Stomach (tissue), 9 donors: ENCODE results near the gene TADA2A. TPM values are rescaled to one million over a fixed set of nuclear protein-coding genes. Genes with fewer than 3 reads are reported as not detected.

Source experiments
- DNase-seq, 2 donors: peaks; one replicate each; pipeline versions ENCODE4 v3.0.0 to v3.0.0-alpha.2; 2013 to 2019
- H3K27ac ChIP-seq, 5 donors: fragments of 200-600 bp in 4 of 5; sonication (generic) in 4 of 5; one replicate each; pipeline ENCODE4 v1.5.1; 2013 to 2019; ENCODE audit warnings: mild to moderate bottlenecking in 1 of 5, moderate library complexity in 1 of 5
- H3K27me3 ChIP-seq, 3 donors: fragments of 200-600 bp; sonication (generic); one replicate each; pipeline ENCODE4 v1.5.1; 2017 to 2019; ENCODE audit warnings: mixed run types in 1 of 3
- H3K36me3 ChIP-seq, 4 donors: fragments of 200-600 bp; sonication (generic); 1 replicate in 3 of 4; 2 replicates in 1 of 4; pipeline ENCODE4 v1.5.1; 2016 to 2019
- H3K4me1 ChIP-seq, 4 donors: fragments of 200-600 bp; sonication (generic); one replicate each; pipeline ENCODE4 v1.5.1; 2016 to 2019
- H3K4me3 ChIP-seq, 4 donors: fragments of 200-600 bp; sonication (generic) in 3 of 4; one replicate each; pipeline ENCODE4 v1.5.1; 2016 to 2019; ENCODE audit warnings: mild to moderate bottlenecking in 1 of 4
- H3K9me3 ChIP-seq, 4 donors: fragments of 200-600 bp; sonication (generic); one replicate each; pipeline ENCODE4 v1.5.1; 2016 to 2019
- EP300 ChIP-seq: sonication (generic); formaldehyde crosslinking; IDR thresholded peaks from one replicate; pipeline ENCODE4 v1.6.1; 2017; ENCODE audit warnings: antibody characterized with exemption
- POLR2A ChIP-seq, 4 donors: fragments of 450-650 bp; IDR thresholded peaks; one replicate each; pipeline ENCODE4 v1.6.1; 2016; ENCODE audit warnings: antibody characterized with exemption in 4 of 4, control low read depth in 2 of 4, mild to moderate bottlenecking in 1 of 4, moderate library complexity in 1 of 4
- POLR2AphosphoS5 ChIP-seq, 3 donors: sonication (generic); formaldehyde crosslinking; IDR thresholded peaks; one replicate each; pipeline ENCODE4 v1.6.1; 2016; ENCODE audit warnings: antibody characterized with exemption in 3 of 3
- WGBS, 5 donors: extraction: QIAGEN DNeasy Blood & Tissue Kit in 3 of 5; methylation state at CpG; one replicate each; pipeline versions ENCODE4 v1.1.5 to v1.1.7; 2013 to 2018; 5-methylcytosine and 5-hydroxymethylcytosine counted together
- intact Hi-C: fragments of 100-400 bp; cut with DNase I; formaldehyde crosslinking; loops from one replicate; pipeline ENCODE4 v1.15.1; 2023; ENCODE audit warnings: low total_unique reads
- polyA plus RNA-seq, 3 donors: library from polyadenylated mRNA; stranded (reverse); fragments of 200-250 nt; gene quantifications; one replicate each; pipeline ENCODE4 v1.2.3, GENCODE V29; 2013
- total RNA-seq, 5 donors: library from RNA; depleted of rRNA; stranded (reverse); fragments of >200 nt; gene quantifications; one replicate each; pipeline versions ENCODE4 v1.1.0 to v1.2.3, GENCODE V29; 2014 to 2016
- TF ChIP-seq, protein P1 (sequence below), 7 experiments: fragments of 450-650 bp in 4 of 7; fragments of 200-600 bp in 3 of 7; sonication (generic) in 3 of 7; IDR thresholded peaks; one replicate each; pipeline ENCODE4 v1.5.1; 2016 to 2019; ENCODE audit warnings: antibody characterized with exemption in 7 of 7, control low read depth in 2 of 7, mild to moderate bottlenecking in 1 of 7
- donor health status: healthy with polysubstance abuse.
- donor health status: Bipolar disorder and iron deficiency.
- donor health status: healthy.

The TADA2A gene
- total and polyA plus RNA-seq, 8 donors, result 6.5 to 54.3 (median 9.3) TPM

DNA sequence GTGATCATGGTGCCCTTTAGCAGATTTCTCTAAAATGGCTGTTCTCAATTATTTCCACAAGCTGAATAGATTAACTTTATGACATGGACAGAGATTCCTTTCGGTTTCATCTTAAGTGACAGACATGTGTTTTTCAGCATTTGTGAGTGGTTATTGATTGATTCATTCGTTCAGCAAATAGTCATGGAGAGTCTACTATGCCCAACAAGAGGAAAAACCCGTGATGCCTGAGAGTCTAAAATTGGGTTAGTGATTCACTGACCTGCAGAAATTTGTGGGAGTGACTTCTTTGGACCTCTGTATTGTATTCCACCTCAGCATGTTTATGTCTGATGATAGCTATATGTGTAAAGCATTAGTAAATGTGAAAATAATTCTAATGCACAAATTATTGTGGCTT, 55.0 kb downstream of the TADA2A start:
- Histone ChIP-seq H3K36me3 (peaks cover 6 to 86% (median 76%) of the 10 kb centered on the region in 4 donors), H3K27ac (no peak overlapping the region), H3K4me1 (no peaks in the 10 kb centered on the region), H3K27me3 (no peaks in the 10 kb centered on the region), H3K9me3 (no peaks in the 10 kb centered on the region), H3K4me3 (no peak overlapping the region)
- no peak for TF ChIP-seq EP300
- TF ChIP-seq POLR2A (IDR thresholded peaks at IDR 0.05), result no peak
- TF ChIP-seq POLR2AphosphoS5 (IDR thresholded peaks at IDR 0.05), result no peak
- TF ChIP-seq, protein P1, sequence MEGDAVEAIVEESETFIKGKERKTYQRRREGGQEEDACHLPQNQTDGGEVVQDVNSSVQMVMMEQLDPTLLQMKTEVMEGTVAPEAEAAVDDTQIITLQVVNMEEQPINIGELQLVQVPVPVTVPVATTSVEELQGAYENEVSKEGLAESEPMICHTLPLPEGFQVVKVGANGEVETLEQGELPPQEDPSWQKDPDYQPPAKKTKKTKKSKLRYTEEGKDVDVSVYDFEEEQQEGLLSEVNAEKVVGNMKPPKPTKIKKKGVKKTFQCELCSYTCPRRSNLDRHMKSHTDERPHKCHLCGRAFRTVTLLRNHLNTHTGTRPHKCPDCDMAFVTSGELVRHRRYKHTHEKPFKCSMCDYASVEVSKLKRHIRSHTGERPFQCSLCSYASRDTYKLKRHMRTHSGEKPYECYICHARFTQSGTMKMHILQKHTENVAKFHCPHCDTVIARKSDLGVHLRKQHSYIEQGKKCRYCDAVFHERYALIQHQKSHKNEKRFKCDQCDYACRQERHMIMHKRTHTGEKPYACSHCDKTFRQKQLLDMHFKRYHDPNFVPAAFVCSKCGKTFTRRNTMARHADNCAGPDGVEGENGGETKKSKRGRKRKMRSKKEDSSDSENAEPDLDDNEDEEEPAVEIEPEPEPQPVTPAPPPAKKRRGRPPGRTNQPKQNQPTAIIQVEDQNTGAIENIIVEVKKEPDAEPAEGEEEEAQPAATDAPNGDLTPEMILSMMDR (IDR thresholded peaks at IDR 0.05), result no peak
- WGBS, 5 donors, result 86 to 92% (median 89%) methylated on average over 3 of the region's 3 CpGs
- intact Hi-C loops, result no loop called here
- no peak for DNase-seq

DNA sequence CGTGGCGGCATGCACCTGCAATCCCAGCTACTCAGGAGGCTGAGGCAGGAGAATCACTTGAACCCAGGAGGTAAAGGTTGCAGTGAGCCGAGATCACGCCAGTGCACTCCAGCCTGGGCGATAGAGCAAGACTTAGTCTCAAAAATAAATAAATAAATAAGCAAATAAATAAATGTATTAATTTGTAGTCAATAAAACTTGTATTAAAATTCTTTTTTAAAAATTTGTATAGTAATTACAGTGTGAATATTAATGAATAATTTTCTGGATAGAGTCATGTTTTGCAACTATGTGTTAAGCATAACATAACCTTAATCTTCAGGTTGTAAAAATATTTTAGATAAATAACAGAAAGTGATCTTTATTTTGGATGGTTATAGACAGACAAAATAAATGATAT, 55.8 kb downstream of the TADA2A start:
- no peak for TF ChIP-seq POLR2A (IDR thresholded peaks at IDR 0.05)
- TF ChIP-seq, protein P1 (IDR thresholded peaks at IDR 0.05), result no peak
- no peak for TF ChIP-seq EP300
- no peak for TF ChIP-seq POLR2AphosphoS5 (IDR thresholded peaks at IDR 0.05)
- Histone ChIP-seq H3K27ac (no peak overlapping the region), H3K9me3 (no peaks in the 10 kb centered on the region), H3K4me3 (no peak overlapping the region), H3K27me3 (no peaks in the 10 kb centered on the region), H3K4me1 (no peaks in the 10 kb centered on the region), H3K36me3 (peaks cover 8 to 88% (median 84%) of the 10 kb centered on the region in 4 donors)
- 93 to 99% (median 97%) methylated on average over 5 of the region's 5 CpGs for WGBS, 5 donors
- DNase-seq, result no peak
- intact Hi-C loops, result no loop called here

DNA sequence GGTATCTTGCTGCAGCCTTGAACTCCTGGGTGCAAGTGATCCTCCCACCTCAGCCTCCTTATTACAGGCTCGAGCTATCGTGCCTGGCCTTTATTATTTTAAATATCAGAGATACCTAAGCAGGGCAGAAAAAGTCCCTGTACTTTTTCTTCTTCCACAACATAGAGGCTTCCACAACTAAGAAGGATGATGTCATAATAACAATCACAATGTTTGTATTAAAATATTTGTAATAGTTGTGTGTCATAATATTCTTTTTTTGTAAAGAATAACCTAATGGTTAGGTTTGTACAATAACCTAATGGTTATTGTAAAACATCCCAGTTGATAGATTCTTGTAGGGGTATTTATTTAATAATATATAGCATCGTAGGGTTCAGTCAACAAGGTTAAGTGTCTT, 56.4 kb downstream of the TADA2A start:
- Histone ChIP-seq H3K27ac (no peak overlapping the region), H3K9me3 (no peaks in the 10 kb centered on the region), H3K4me3 (no peak overlapping the region), H3K4me1 (no peaks in the 10 kb centered on the region), H3K36me3 (peaks cover 13 to 92% (median 87%) of the 10 kb centered on the region in 4 donors), H3K27me3 (no peaks in the 10 kb centered on the region)
- TF ChIP-seq, protein P1 (IDR thresholded peaks at IDR 0.05), result no peak
- TF ChIP-seq POLR2A (IDR thresholded peaks at IDR 0.05), result no peak
- no peak for TF ChIP-seq EP300
- no peak for TF ChIP-seq POLR2AphosphoS5 (IDR thresholded peaks at IDR 0.05)
- intact Hi-C loops, result no loop called here
- 91 to 98% (median 96%) methylated on average over 3 of the region's 3 CpGs for WGBS, 5 donors
- DNase-seq, result no peak

DNA sequence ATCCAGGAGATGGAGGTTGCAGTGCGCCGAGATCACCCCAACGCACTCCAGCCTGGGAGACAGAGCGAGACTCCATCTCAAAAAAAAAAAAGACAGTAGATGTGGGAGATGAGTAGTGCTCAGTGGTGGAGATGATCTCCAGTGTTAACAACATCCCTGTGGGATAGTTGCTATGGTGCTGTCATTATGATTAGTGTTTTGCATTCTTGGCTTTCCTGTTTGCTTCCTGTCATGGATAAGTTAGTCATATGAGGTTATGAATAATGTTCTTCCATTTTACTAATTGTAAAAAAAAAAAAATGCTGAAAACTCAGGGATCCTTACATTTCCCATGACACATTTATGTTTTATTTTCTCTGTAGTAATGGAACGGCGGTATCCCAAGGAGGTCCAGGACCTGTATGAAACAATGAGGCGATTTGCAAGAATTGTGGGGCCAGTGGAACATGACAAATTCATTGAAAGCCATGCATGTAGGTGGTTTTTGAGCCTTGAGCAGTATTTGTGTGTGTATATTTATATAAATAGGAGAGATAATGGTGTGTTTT, 58.5 kb downstream of the TADA2A start:
- Histone ChIP-seq H3K27me3 (no peaks in the 10 kb centered on the region), H3K27ac (no peak overlapping the region), H3K4me1 (no peaks in the 10 kb centered on the region), H3K9me3 (no peaks in the 10 kb centered on the region), H3K4me3 (no peak overlapping the region), H3K36me3 (peaks cover 19 to 98% (median 92%) of the 10 kb centered on the region in 4 donors)
- no peak for DNase-seq
- 92 to 98% (median 96%) methylated on average over 7 of the region's 7 CpGs for WGBS, 5 donors
- intact Hi-C loops, result no loop called here
- no peak for TF ChIP-seq EP300
- TF ChIP-seq POLR2AphosphoS5 (IDR thresholded peaks at IDR 0.05), result no peak
- TF ChIP-seq, protein P1 (IDR thresholded peaks at IDR 0.05), result no peak
- TF ChIP-seq POLR2A (IDR thresholded peaks at IDR 0.05), result no peak
